Measurements from ENCODE around the gene EEIG2.

Gene EEIG2

DNA sequence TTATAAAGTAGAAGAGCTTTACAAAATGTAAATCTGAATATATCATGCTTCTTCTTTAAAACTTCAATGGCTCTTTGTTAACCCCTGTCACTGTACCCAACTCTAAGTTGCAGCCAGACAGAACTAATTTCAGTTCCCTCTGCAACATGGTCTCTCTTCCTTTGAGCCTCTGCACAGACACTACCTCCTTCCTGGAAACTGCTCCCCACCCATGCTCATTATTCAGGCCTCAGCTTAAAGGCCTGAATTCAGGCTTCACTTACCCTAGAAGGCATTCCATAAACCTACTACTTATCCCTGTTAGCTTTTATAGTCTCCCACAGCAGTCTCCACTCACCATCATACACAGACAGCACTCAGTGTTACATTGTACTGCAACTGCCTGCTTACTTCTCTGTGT, 2.6 kb upstream of the EEIG2 start:
- no peaks in the 10 kb centered on the region for H3K9me3 ChIP-seq (ENCODE audit: control extremely low read depth in 1 of 5, control insufficient read depth in 4 of 5, insufficient read depth in 2 of 5, low read depth in 1 of 5, low read length in 4 of 5)
- no peak for DNase-seq
- H3K36me3 ChIP-seq (ENCODE audit: control insufficient read depth in 4 of 4, insufficient read depth in 4 of 4, low read length in 3 of 4), result no peaks in the 10 kb centered on the region
- ChIA-PET CTCF (interaction anchor here (0.9 kb wide), 1 partner anchor 43 kb away, joined by 3 read pairs; no protein-coding TSS in a partner anchor), POLR2A (no interaction called here)
- no peak overlapping the region for H3K27ac ChIP-seq (ENCODE audit: insufficient read depth in 1 of 2, low read depth in 1 of 2, low read length in 2 of 2, poor library complexity in 1 of 2, severe bottlenecking in 2 of 2)
- peaks cover 14 to 38% (median 27%) of the 10 kb centered on the region in 4 experiments for H3K4me1 ChIP-seq (ENCODE audit: control extremely low read depth in 1 of 4, control insufficient read depth in 4 of 4, insufficient read depth in 4 of 4, low read length in 3 of 4)
- H3K27me3 ChIP-seq (replicated peaks in 2 of 5; ENCODE audit: control insufficient read depth in 4 of 5, insufficient read depth in 5 of 5, low read length in 4 of 5), result no peaks in the 10 kb centered on the region
- H3K4me3 ChIP-seq (ENCODE audit: control insufficient read depth in 1 of 7, extremely low read depth in 1 of 7, insufficient read depth in 4 of 7, low read depth in 2 of 7, low read length in 6 of 7), result no peak overlapping the region

DNA sequence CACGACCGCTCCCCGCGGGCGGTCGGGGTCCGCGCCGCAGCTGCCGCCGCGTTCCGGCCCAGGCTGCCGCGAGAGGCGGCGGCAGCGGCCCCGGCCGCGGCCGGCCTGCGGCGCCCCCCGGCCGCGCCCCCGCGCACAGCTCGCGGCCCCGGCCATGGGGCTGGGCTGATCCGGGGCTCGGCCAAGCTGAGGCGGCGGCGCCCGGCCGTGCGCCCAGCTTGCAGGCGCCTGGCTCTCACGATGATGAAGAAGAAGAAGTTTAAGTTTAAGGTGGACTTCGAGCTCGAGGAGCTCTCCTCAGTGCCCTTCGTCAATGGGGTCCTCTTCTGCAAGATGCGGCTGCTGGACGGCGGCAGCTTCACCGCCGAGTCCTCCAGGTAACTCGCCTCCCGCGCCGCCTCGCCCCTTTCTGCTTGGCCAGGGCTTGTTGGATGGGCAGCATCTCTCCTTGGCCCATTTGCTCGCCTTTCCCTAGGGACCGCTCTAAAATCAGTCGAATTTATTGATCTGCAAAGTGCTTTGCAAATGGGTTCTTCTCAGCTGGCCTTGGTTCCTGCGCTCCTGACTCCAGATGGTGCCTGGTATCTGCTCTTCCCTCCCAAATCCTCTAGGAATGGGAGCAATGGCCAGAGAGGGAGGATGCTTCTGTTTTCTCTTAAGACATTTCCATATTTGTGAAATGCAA, 431 bp downstream of the EEIG2 start:
- Histone ChIP-seq H3K9me3 (ENCODE audit: control extremely low read depth in 1 of 5, control insufficient read depth in 4 of 5, insufficient read depth in 2 of 5, low read depth in 1 of 5, low read length in 4 of 5) (no peaks in the 10 kb centered on the region), H3K4me1 (ENCODE audit: control extremely low read depth in 1 of 4, control insufficient read depth in 4 of 4, insufficient read depth in 4 of 4, low read length in 3 of 4) (peaks cover 14 to 38% (median 29%) of the 10 kb centered on the region in 4 experiments), H3K27me3 (replicated peaks in 2 of 5; ENCODE audit: control insufficient read depth in 4 of 5, insufficient read depth in 5 of 5, low read length in 4 of 5) (no peaks in the 10 kb centered on the region), H3K27ac (ENCODE audit: insufficient read depth in 1 of 2, low read depth in 1 of 2, low read length in 2 of 2, poor library complexity in 1 of 2, severe bottlenecking in 2 of 2) (peak overlapping the region; percentile 8 to 72), H3K4me3 (ENCODE audit: control insufficient read depth in 1 of 7, extremely low read depth in 1 of 7, insufficient read depth in 4 of 7, low read depth in 2 of 7, low read length in 6 of 7) (peak overlapping the region; percentile 79 to 91 (median 86)), H3K36me3 (ENCODE audit: control insufficient read depth in 4 of 4, insufficient read depth in 4 of 4, low read length in 3 of 4) (no peaks in the 10 kb centered on the region)
- DNase-seq, result peak in 2 of 3 donors; percentile 44 to 61
- ChIA-PET CTCF (interaction anchor here (0.7 to 4.8 kb wide), 32 partner anchors 8 to 360 kb away, joined by 3 to 63 read pairs (median 8); partner anchors contain the start of genes PRPF38B and SLC25A24), POLR2A (interaction anchor here (0.6 to 2.4 kb wide), 8 partner anchors 9 to 185 kb away, joined by 3 to 10 read pairs (median 6); partner anchors contain the start of genes HENMT1 and PRPF38B)
- under 1% methylated on average over 47 of the region's 59 CpGs for whole genome bisulfite sequencing (ENCODE audit: insufficient coverage)

DNA sequence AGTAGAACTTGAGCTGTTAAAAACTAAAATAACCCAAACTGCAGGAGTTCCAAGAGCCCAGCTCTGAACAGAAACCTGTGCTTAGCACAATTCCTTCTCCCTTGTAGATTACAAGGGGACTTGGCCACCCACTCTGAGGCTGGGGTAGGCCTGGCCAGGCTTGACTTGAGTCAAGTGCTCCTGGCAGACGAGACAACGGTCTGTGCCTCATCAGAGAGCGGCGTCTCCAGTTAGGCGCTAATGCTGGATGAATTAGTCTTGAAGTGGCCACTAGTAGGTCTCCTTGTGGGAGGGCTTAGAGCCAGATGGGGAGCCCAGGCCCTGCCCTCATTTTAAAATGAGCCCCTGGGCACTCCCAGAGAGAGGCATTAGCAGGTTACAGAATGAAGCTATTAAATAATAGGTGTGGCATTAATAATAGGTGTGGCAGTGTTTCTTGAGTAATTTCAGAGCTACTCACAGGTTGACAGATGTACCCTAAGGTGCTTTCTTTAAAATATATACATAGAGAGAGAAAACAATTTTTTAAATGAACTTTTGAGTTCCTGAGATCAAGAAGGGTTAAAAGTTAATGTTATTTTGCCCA, 1.1 kb downstream of the EEIG2 start:
- Histone ChIP-seq H3K27ac (ENCODE audit: insufficient read depth in 1 of 2, low read depth in 1 of 2, low read length in 2 of 2, poor library complexity in 1 of 2, severe bottlenecking in 2 of 2) (peak overlapping the region; percentile 8 to 72), H3K4me1 (ENCODE audit: control extremely low read depth in 1 of 4, control insufficient read depth in 4 of 4, insufficient read depth in 4 of 4, low read length in 3 of 4) (peaks cover 14 to 38% (median 29%) of the 10 kb centered on the region in 4 experiments), H3K36me3 (ENCODE audit: control insufficient read depth in 4 of 4, insufficient read depth in 4 of 4, low read length in 3 of 4) (no peaks in the 10 kb centered on the region), H3K4me3 (ENCODE audit: control insufficient read depth in 1 of 7, extremely low read depth in 1 of 7, insufficient read depth in 4 of 7, low read depth in 2 of 7, low read length in 6 of 7) (peak overlapping the region; percentile 79 to 91 (median 86)), H3K27me3 (replicated peaks in 2 of 5; ENCODE audit: control insufficient read depth in 4 of 5, insufficient read depth in 5 of 5, low read length in 4 of 5) (no peaks in the 10 kb centered on the region), H3K9me3 (ENCODE audit: control extremely low read depth in 1 of 5, control insufficient read depth in 4 of 5, insufficient read depth in 2 of 5, low read depth in 1 of 5, low read length in 4 of 5) (no peaks in the 10 kb centered on the region)
- ChIA-PET POLR2A (interaction anchor here (0.6 to 2.4 kb wide), 7 partner anchors 9 to 131 kb away, joined by 3 to 10 read pairs (median 6); partner anchors contain the start of genes HENMT1 and PRPF38B), CTCF (interaction anchor here (0.9 to 4.8 kb wide), 26 partner anchors 9 to 183 kb away, joined by 3 to 63 read pairs (median 9); partner anchors contain the start of gene PRPF38B)
- DNase-seq, result peak; percentile 70 to 86 (median 81)
- WGBS (ENCODE audit: insufficient coverage), result 7% methylated on average over 5 of the region's 5 CpGs

DNA sequence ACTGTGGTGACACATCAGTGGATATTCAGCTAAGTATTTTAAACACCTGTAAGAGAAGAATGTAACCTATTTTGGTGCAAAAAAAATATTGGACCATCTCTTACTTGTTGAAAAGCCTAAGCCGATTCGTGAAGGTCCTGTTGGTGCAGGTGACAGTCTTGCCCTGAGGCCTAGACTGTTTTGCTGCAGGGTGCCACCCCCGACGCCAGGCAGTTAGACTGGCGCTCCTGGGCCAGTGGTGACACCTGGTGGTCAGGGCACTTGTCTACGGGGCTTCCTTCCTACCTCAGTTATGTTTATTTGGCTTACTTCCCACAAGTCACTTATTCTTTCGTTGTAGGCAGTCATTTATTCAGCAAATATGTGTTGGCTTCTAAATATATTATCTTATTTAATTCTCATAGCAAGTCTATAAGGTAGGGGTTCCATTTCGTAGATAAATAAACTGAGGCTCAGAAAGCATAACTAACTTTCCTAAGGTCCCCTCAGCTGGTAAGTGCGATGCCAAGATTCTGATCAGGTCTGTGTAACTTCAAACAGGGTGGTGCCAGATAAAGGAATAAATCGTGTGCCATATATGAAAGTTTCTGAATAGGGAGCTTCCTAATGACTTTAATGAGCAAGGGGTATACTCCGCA, 1.9 kb downstream of the EEIG2 start:
- ChIA-PET POLR2A (interaction anchor here (0.6 to 2.4 kb wide), 3 partner anchors 29 to 131 kb away, joined by 4 to 10 read pairs (median 6); partner anchors contain the start of gene PRPF38B), CTCF (interaction anchor here (0.8 to 4.8 kb wide), 20 partner anchors 9 to 183 kb away, joined by 3 to 63 read pairs (median 12); no protein-coding TSS in a partner anchor)
- peak overlapping the region in 4 of 7 experiments; percentile 80 to 91 (median 86) for H3K4me3 ChIP-seq (ENCODE audit: control insufficient read depth in 1 of 7, extremely low read depth in 1 of 7, insufficient read depth in 4 of 7, low read depth in 2 of 7, low read length in 6 of 7)
- peaks cover 14 to 36% (median 29%) of the 10 kb centered on the region in 4 experiments for H3K4me1 ChIP-seq (ENCODE audit: control extremely low read depth in 1 of 4, control insufficient read depth in 4 of 4, insufficient read depth in 4 of 4, low read length in 3 of 4)
- no peaks in the 10 kb centered on the region for H3K27me3 ChIP-seq (replicated peaks in 2 of 5; ENCODE audit: control insufficient read depth in 4 of 5, insufficient read depth in 5 of 5, low read length in 4 of 5)
- no peaks in the 10 kb centered on the region for H3K36me3 ChIP-seq (ENCODE audit: control insufficient read depth in 4 of 4, insufficient read depth in 4 of 4, low read length in 3 of 4)
- H3K9me3 ChIP-seq (ENCODE audit: control extremely low read depth in 1 of 5, control insufficient read depth in 4 of 5, insufficient read depth in 2 of 5, low read depth in 1 of 5, low read length in 4 of 5), result no peaks in the 10 kb centered on the region
- peak; percentile 81 to 84 (median 81) for DNase-seq
- peak overlapping the region in 1 of 2 experiments; percentile 72 for H3K27ac ChIP-seq (ENCODE audit: insufficient read depth in 1 of 2, low read depth in 1 of 2, low read length in 2 of 2, poor library complexity in 1 of 2, severe bottlenecking in 2 of 2)
- 45% methylated on average over 7 of the region's 11 CpGs for WGBS (ENCODE audit: insufficient coverage)

DNA sequence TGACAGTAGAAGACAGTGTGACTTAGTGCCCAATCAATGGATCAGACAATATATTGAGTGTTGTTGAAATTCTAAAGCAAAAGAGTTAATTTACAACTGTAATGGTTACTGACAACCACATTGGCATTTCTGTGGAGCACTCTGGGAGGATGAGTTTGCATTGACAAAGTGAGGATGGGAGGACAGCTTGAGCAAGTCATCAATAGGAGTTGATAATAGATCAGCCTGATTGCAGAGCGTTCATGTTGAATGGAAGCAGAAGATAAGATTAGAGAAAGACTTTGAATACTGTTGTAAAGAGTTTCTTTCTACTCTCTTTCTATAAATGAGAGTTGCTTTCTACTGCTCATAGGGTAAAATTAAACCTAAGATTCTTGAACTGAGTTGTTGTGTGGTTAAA, 3.9 kb downstream of the EEIG2 start:
- Histone ChIP-seq H3K36me3 (ENCODE audit: control insufficient read depth in 4 of 4, insufficient read depth in 4 of 4, low read length in 3 of 4) (no peaks in the 10 kb centered on the region), H3K9me3 (ENCODE audit: control extremely low read depth in 1 of 5, control insufficient read depth in 4 of 5, insufficient read depth in 2 of 5, low read depth in 1 of 5, low read length in 4 of 5) (no peaks in the 10 kb centered on the region), H3K27me3 (replicated peaks in 2 of 5; ENCODE audit: control insufficient read depth in 4 of 5, insufficient read depth in 5 of 5, low read length in 4 of 5) (no peaks in the 10 kb centered on the region), H3K27ac (ENCODE audit: insufficient read depth in 1 of 2, low read depth in 1 of 2, low read length in 2 of 2, poor library complexity in 1 of 2, severe bottlenecking in 2 of 2) (no peak overlapping the region), H3K4me1 (ENCODE audit: control extremely low read depth in 1 of 4, control insufficient read depth in 4 of 4, insufficient read depth in 4 of 4, low read length in 3 of 4) (peaks cover 14 to 33% (median 23%) of the 10 kb centered on the region in 4 experiments), H3K4me3 (ENCODE audit: control insufficient read depth in 1 of 7, extremely low read depth in 1 of 7, insufficient read depth in 4 of 7, low read depth in 2 of 7, low read length in 6 of 7) (no peak overlapping the region)
- no peak for DNase-seq
- 83% methylated on average over 1 of the region's 1 CpG for WGBS (ENCODE audit: insufficient coverage)
- CTCF ChIA-PET, result interaction anchor here (1.5 kb wide), 1 partner anchor 19 kb away, joined by 4 read pairs; no protein-coding TSS in a partner anchor
- POLR2A ChIA-PET, result no interaction called here

DNA sequence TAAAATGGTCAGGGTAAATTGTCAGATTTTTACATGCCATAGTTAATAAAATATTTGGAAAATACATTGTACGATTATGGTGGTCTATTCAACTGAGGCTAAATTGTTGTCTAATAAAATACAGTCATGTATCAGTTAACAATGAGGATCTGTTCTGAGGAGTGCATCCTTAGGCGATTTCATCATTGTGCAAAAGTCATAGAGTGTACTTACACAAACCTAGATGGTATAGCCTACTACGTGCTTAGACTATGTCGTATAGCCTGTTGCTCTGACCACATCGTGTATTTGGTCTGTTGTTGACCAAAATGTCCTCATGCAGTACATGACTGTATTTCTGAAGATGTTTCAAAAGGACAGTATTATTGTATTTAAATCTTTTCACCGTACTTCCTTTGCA, 5.2 kb downstream of the EEIG2 start:
- ChIA-PET CTCF (interaction anchor here (1.0 to 1.5 kb wide), 2 partner anchors 18 to 53 kb away, joined by 4 read pairs; no protein-coding TSS in a partner anchor), POLR2A (no interaction called here)
- Histone ChIP-seq H3K4me3 (ENCODE audit: control insufficient read depth in 1 of 7, extremely low read depth in 1 of 7, insufficient read depth in 4 of 7, low read depth in 2 of 7, low read length in 6 of 7) (no peak overlapping the region), H3K4me1 (ENCODE audit: control extremely low read depth in 1 of 4, control insufficient read depth in 4 of 4, insufficient read depth in 4 of 4, low read length in 3 of 4) (peaks cover 10 to 29% (median 20%) of the 10 kb centered on the region in 4 experiments), H3K36me3 (ENCODE audit: control insufficient read depth in 4 of 4, insufficient read depth in 4 of 4, low read length in 3 of 4) (no peaks in the 10 kb centered on the region), H3K9me3 (ENCODE audit: control extremely low read depth in 1 of 5, control insufficient read depth in 4 of 5, insufficient read depth in 2 of 5, low read depth in 1 of 5, low read length in 4 of 5) (no peaks in the 10 kb centered on the region), H3K27ac (ENCODE audit: insufficient read depth in 1 of 2, low read depth in 1 of 2, low read length in 2 of 2, poor library complexity in 1 of 2, severe bottlenecking in 2 of 2) (no peak overlapping the region), H3K27me3 (replicated peaks in 2 of 5; ENCODE audit: control insufficient read depth in 4 of 5, insufficient read depth in 5 of 5, low read length in 4 of 5) (no peaks in the 10 kb centered on the region)
- 100% methylated on average over 3 of the region's 6 CpGs for WGBS (ENCODE audit: insufficient coverage)
- DNase-seq, result no peak

Data from common myeloid progenitor, CD34-positive (primary cell).